Adrenal gland (tissue), 5 donors: ENCODE results near the gene ANKS6.

Source experiments
- CTCF ChIP-seq, 6 experiments: fragments of 450-650 bp in 4 of 6; fragments of 200-600 bp in 2 of 6; sonication (generic) in 1 of 6; IDR thresholded peaks; 1 replicate in 5 of 6; 2 replicates in 1 of 6; pipeline versions ENCODE4 v1.5.1 to v1.8.0; 2016 to 2021; ENCODE audit warnings: antibody characterized with exemption in 6 of 6, mild to moderate bottlenecking in 2 of 6, moderate library complexity in 1 of 6
- POLR2A ChIP-seq, 2 donors: fragments of 450-650 bp; IDR thresholded peaks; one replicate each; pipeline ENCODE4 v1.6.1; 2017; ENCODE audit warnings: antibody characterized with exemption in 2 of 2, mild to moderate bottlenecking in 2 of 2, moderate library complexity in 1 of 2
- donor health status: DM: no; HTN: no; CAD: no.

GRCh38 chr9:98838868-98839565, 42.7 kb upstream of the ANKS6 start:
- TF ChIP-seq CTCF (IDR thresholded peaks at IDR 0.05), result no peak
- TF ChIP-seq POLR2A (IDR thresholded peaks at IDR 0.05), result no peak
